HFFc6 (cell line): ENCODE results near the gene CROCC. TPM values are rescaled to one million over a fixed set of nuclear protein-coding genes. Genes with fewer than 3 reads are reported as not detected.
"Not testable (repeated sequence)": the region's sequence is repeated elsewhere in the genome, so short reads cannot be mapped to it uniquely, and the experiment has no call there.

Experiments
- DNase-seq: peaks from one replicate; pipeline ENCODE4 v3.0.0-alpha.2; 2018
- H3K27ac Mint-ChIP-seq: 2 replicates; pipeline ENCODE4 v1.8.0; 2020; ENCODE audit warnings: mild to moderate bottlenecking, mixed read lengths
- H3K27me3 Mint-ChIP-seq: 2 replicates; pipeline ENCODE4 v1.8.0; 2021; ENCODE audit warnings: mild to moderate bottlenecking, moderate library complexity, mixed read lengths; ENCODE audit not compliant: insufficient read depth
- H3K36me3 Mint-ChIP-seq: 2 replicates; pipeline ENCODE4 v1.8.0; 2021; ENCODE audit warnings: low read depth, mixed read lengths
- H3K4me1 Mint-ChIP-seq: 2 replicates; pipeline ENCODE4 v1.8.0; 2020; ENCODE audit warnings: low read depth, mixed read lengths
- H3K4me3 Mint-ChIP-seq: 2 replicates; pipeline ENCODE4 v1.8.0; 2020; ENCODE audit warnings: mild to moderate bottlenecking, moderate library complexity, mixed read lengths
- H3K9me3 Mint-ChIP-seq: 2 replicates; pipeline ENCODE4 v1.8.0; 2020; ENCODE audit warnings: mild to moderate bottlenecking, mixed read lengths
- total RNA-seq, 6 experiments: library from RNA; stranded (reverse); fragmentation: NEBNext Ultra II Directional; extraction: Animal tissue kit (Norgen Biotek cat#: 25700); gene quantifications; 2 replicates in 1 of 6; 3 replicates in 5 of 6; pipeline ENCODE4 v1.2.3, GENCODE V29; 2021
- TF ChIP-seq, protein P1 (sequence below): fragments of 200-600 bp; sonication (generic); IDR thresholded peaks from 2 replicates; pipeline ENCODE4 v1.5.0; 2021; ENCODE audit warnings: antibody characterized with exemption, mild to moderate bottlenecking

Gene CROCC
- total RNA-seq, 6 experiments from 2014 or later, result 10.3 to 14.6 (median 12.5) TPM

GRCh38 chr1:16927256-16927655 lies 5.5 kb downstream of the CROCC start:
- no peaks in the 10 kb centered on the region for H3K27me3 Mint-ChIP-seq
- no peak overlapping the region for H3K4me3 Mint-ChIP-seq
- H3K9me3 Mint-ChIP-seq, result no peaks in the 10 kb centered on the region
- no peaks in the 10 kb centered on the region for H3K4me1 Mint-ChIP-seq
- H3K27ac Mint-ChIP-seq, result no peak overlapping the region
- no peak for DNase-seq
- TF ChIP-seq, protein P1, sequence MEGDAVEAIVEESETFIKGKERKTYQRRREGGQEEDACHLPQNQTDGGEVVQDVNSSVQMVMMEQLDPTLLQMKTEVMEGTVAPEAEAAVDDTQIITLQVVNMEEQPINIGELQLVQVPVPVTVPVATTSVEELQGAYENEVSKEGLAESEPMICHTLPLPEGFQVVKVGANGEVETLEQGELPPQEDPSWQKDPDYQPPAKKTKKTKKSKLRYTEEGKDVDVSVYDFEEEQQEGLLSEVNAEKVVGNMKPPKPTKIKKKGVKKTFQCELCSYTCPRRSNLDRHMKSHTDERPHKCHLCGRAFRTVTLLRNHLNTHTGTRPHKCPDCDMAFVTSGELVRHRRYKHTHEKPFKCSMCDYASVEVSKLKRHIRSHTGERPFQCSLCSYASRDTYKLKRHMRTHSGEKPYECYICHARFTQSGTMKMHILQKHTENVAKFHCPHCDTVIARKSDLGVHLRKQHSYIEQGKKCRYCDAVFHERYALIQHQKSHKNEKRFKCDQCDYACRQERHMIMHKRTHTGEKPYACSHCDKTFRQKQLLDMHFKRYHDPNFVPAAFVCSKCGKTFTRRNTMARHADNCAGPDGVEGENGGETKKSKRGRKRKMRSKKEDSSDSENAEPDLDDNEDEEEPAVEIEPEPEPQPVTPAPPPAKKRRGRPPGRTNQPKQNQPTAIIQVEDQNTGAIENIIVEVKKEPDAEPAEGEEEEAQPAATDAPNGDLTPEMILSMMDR, result no peak
- peaks cover 4% of the 10 kb centered on the region; the same call in 1 of the 2 replicates for H3K36me3 Mint-ChIP-seq

DNA sequence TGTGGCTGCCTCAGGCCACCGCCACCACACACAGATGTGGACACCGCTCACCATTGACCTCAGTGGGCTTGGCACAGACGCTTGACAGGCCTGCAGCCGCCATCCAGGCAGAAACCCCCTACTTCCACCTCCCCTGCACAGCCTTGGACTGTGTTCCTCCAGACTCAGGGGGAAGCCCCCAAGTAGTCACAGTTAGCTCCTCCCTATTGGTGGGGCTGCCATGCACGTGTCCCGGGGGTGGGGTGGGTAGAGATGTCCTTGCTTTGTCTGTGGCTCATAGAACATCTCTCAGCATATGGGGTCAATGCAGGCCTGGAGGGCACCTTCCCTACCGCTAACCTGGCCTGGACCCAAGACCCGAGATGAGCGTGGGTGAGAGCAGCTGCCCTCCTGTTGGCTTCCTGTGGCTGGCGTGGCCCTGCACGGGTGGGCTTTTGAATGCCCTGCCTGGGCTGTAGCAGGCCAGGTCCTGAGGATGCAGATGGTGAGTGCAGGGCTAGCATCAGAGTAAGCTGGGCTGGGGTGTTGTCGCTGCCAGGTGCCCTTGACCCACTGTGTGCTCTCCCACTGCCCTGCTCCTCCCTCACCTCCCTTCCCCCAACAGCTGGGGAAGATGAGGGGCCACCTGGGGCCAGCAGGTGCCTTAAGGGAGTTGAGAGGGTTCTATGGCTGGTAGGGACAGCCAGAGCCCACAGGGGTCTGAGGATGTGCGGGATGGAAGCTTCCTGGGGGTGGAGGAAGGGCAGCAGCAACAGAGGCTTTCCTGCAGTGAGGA lies 6.2 kb downstream of the CROCC start:
- Mint-ChIP-seq H3K27ac (no peak overlapping the region), H3K4me1 (no peaks in the 10 kb centered on the region), H3K9me3 (no peaks in the 10 kb centered on the region), H3K36me3 (peaks cover 4% of the 10 kb centered on the region; the same call in 1 of the 2 replicates), H3K27me3 (no peaks in the 10 kb centered on the region), H3K4me3 (no peak overlapping the region)
- TF ChIP-seq, protein P1, result no peak
- no peak for DNase-seq

- not testable (repeated sequence) for DNase-seq, H3K4me1 Mint-ChIP-seq, H3K27ac Mint-ChIP-seq, H3K4me3 Mint-ChIP-seq, H3K9me3 Mint-ChIP-seq, H3K27me3 Mint-ChIP-seq, H3K36me3 Mint-ChIP-seq
These were observed 7.7 kb downstream of the CROCC start for GRCh38 chr1:16929146-16930041.

DNA sequence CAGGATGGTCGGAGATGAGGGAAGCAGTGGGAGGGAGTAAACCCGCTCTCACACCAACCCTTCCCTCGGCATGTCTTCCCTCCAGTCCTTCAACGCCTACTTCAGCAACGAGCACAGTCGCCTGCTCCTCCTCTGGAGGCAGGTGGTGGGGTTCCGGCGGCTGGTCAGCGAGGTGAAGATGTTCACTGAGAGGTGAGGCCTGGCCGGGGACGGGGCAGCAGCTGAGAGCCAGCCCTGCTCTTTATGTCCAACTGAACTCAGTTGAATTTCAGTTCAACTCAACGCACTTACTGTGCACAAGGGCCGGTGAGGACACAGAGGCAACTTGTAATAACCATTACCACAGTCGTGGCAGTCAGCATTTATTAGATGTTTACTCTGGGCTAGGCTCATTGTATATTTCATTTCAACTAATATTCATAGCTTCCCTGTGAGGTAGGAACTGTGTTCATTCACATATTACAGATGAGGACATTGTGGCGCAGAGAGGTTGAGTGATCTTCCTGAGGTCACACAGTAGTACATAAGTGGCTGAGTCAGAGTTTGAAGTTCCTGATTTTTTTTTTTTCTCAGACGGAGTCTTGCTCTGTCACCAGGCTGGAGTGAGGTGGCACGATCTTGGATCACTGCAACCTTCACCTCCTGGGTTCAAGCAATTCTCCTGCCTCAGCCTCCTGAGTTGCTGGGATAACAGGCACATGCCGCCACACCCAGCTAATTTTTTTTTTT lies 9.6 kb downstream of the CROCC start:
- H3K9me3 Mint-ChIP-seq, H3K27me3 Mint-ChIP-seq, H3K27ac Mint-ChIP-seq, H3K4me3 Mint-ChIP-seq, DNase-seq, H3K4me1 Mint-ChIP-seq, H3K36me3 Mint-ChIP-seq: not testable (repeated sequence)

DNA sequence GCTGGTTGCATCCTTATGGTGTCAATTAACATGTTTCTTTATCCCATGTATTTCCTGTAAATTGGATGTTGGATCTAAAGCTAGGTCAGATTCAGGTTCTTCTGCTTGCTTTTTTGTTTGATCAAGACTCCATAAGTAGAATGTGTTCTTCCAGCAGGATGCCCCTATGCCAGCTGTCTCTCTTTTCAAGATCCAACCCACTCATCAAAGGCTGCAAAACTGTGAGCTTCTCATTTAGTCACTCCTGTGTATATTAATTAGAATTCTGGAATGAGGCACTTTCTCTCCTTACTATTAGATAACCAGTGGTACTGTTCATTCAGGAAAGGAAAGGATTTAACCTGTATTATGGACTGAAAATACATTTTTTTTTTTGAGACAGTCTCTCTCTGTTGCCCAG lies 12.2 kb downstream of the CROCC start:
- not testable (repeated sequence) for H3K36me3 Mint-ChIP-seq, H3K27me3 Mint-ChIP-seq

GRCh38 chr1:16936580-16936979 lies 14.8 kb downstream of the CROCC start:
- H3K27ac Mint-ChIP-seq, H3K36me3 Mint-ChIP-seq, H3K4me1 Mint-ChIP-seq, DNase-seq, H3K9me3 Mint-ChIP-seq, H3K4me3 Mint-ChIP-seq, H3K27me3 Mint-ChIP-seq: not testable (repeated sequence)

More for the DNA sequence above, 12.2 kb downstream of the CROCC start:
- H3K4me1 Mint-ChIP-seq, H3K27ac Mint-ChIP-seq, H3K9me3 Mint-ChIP-seq, DNase-seq, H3K4me3 Mint-ChIP-seq: not testable (repeated sequence)
